HG03280 (cell line): ENCODE data around the gene PPP3CA.
"Not testable (repeated sequence)": the region's sequence is repeated elsewhere in the genome, so short reads cannot be mapped to it uniquely, and the experiment has no call there.

ENCODE experiments used
- ATAC-seq: cut with Tn5 transposase; IDR thresholded peaks from one replicate; pipeline ENCODE4 v1.9.1; 2021; ENCODE audit warnings: mild to moderate bottlenecking, moderate library complexity; ENCODE audit not compliant: unreplicated experiment

Gene PPP3CA

DNA sequence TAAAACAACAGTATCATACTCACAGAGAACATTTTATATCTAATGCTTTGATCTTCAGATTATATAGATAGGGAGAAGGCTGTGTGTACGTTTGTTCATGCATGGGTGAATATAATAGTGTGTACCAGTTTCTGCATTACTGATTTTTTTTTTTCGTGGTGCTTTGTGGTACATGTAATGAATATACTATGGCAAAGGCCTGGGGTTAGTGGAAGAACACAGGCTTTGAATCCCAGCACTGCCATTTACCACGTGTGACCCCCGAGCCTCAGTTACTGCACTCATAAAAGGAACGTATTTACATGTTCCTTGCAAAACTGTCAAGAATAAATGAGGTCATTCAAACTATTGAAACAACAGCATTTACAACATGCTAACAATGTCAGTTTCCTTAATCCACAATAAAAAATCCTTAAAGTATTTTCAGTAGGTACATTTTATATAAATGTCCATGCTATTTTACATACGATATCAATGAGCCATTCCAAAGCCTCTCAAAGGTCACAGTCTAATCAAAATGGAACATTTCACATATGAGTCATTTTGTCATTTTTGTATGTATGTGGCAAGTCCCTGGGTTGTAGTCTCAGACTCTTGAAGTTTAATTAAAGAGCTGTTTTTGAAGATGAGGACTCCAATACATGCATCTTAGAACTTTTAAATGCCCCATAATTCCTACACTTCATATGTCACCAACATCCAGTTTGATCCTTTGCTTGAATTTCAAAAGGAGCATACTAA, 242.8 kb downstream of the PPP3CA start:
- ATAC-seq = peak; percentile 8

DNA sequence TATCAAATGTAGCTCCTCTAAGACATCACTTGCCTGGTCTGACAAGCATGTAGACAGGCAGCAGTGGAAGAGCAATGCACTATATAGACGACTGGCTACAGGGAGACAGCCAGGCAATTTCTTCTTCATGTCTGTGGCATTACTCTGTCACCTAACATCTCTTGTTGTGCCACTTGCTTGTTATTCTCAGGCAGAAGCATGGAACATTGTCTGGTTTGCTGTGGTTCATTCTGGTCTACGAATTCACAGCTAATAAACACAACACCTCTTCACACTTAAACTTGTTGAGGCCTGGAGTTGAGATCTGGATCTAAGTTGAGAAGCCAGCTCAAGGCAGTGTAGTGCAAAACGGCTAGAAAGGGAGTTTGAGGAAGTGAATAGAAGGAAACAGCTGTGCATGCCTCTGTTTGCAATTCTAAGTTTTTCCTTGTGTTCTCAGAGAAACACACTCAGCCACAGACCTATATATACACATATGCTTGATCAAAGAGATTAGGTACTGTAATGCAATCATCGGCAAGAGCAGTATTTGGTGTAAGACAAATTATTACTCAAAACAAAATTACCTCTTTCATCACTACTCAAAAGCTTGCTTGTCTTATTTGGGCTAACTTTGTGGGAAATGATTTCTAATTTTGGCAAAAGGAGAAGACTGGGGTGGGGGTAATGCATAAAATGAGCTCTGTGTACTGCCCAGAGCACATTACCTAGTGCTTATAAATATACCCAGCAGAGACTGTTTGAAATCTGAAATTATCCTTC, 243.8 kb downstream of the PPP3CA start:
- peak; percentile 83 for ATAC-seq

DNA sequence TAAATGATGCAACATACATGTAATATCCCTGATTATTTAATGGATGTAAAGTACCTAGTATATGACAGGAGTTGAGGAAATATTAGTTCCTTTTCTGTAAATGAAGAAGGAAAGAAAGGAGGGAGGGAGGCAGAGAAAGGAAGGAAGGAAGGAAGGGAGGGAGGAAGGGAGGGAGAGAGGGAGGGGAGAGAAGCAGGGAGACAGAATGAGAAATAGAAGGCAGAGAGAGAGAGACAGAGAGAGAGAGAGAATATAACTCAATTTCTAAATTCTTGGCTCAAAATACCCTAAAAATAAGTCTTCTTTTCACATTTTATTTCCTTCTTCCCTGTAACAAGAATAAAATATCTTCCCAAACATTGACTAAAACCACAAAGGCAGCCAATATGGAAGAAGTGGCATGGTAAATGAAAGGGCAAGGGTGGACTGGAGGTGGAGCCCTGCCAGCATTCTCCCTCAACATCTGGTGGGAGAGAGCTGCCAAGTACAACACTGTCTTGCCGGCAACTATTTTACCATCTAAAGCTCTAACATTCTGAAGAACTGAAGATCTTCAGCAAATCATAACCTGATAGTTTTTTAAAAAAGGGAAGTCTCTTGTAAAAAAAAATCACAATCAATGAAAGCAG, 245.1 kb downstream of the PPP3CA start:
- ATAC-seq = no peak

DNA sequence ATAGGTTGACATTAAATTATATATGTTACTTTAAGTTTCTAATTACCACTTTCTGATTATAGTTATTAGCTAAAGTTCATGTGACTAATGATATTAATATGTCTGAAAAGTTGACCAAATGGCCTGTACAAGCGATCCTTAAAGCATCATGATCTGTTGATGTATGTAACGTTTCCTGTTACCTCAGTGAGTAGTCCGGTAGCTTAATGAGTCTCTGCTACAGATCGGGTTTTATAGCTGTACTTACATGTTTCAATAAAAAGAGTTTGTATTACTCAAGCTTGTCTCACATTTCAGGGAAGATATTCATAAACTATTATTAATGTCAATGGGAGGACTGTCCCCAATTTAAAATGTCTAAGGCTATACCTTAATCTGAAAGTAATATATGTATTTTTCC, 246.3 kb downstream of the PPP3CA start:
- no peak for ATAC-seq

DNA sequence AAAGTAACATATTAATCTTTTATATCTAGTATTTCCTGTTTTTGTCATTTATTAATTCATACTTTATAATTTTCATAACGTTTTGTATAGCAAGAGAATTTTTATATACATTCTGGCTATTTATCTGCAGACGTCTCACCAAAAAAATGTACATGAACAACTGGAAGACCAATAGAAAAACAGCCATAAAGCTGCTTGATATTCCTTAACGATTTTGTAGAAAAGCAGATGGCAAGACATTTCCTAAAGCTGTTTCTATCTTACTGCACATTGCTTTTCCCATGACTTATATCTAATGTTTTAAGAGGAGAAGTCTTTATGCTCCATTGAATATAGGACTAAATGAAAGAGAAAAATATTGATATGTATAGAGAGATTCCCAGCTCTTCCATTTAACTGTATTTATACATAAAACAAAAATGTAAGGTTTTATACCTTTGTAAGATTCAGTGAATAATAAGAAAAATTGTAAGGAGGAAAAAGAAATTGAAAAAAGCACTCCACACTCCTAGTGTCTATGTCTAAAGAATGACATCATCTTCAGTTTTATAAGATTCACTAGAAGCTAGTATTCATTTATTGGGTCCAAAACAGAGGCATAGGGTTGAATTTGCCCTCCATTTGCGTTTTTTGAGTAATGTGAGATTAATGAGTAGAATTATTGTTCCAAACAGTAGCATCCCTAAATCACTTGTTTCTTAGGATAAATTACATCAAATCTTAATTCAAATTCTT, 248.5 kb downstream of the PPP3CA start:
- no peak for ATAC-seq

DNA sequence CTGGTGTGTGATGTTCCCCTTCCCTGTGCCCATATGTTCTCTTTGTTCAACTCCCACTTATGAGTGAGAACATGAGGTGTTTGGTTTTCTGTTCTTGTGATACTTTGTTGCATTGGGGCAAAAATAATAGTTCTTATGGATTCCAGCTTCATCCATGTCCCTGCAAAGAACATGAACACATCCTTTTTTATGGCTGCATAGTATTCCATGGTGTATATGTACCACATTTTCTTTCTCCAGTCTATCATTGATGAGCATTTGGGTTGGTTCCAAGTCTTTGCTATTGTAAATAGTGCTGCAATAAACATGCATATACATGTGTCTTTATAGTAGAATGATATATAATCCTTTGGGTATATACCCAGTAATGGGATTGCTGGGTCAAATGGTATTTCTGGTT, 254.7 kb downstream of the PPP3CA start:
- not testable (repeated sequence) for ATAC-seq

DNA sequence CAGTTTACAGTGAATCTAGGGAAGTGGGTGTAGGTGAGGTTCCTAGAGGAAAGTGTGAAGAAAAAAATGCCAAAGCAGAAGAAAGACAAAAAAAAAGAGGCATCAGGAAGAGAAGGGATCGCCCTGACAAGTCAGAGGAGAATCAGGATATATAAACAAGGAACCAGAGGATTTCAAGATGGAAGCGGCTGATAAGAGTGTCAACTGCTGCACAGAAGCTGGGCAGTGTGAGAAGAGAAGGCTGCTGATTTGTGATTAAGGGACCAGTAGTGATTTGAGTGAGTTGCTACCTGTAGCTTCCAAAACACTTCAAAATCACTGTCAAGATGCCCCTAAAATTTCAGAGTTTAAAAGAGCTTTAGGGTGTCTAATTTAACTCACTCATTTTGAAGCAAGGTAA, 258.2 kb downstream of the PPP3CA start:
- no peak for ATAC-seq

DNA sequence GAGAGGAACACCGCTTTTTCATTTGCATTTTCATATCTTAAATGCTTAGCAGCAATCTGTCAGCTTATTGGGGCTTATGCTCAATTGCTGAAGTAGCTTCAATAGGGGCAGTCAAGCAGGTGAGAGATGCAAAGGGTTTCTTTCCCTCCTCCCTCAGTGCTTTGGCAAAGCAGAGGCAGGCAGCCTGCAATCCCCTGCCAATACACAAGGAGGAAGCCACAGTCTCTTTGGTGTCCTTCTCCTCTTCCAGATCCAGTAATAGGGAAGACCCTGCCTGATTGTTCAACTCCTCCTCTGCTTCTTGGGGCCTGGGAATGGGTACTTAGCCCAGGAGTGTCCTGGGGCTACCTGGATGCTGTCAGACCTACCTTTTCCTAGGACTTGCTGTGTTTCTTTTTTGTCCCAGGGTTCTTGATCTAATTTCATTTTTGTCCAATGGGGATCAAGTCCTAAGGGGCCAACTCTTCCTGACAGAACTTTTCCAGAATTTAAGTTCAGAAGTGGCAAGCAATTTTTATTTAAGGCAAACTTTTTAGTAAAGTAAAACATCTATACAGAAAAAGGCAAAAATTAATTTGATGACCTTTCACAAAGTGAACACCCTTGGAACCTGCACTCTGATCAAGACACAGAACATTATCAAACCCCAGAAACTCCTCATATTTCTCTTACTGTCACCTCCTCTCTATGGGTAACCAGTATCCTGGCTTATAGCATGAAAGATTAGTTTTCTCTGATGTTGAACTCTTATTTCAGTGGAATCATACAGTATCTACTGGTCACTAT, 260.3 kb downstream of the PPP3CA start:
- ATAC-seq = no peak

DNA sequence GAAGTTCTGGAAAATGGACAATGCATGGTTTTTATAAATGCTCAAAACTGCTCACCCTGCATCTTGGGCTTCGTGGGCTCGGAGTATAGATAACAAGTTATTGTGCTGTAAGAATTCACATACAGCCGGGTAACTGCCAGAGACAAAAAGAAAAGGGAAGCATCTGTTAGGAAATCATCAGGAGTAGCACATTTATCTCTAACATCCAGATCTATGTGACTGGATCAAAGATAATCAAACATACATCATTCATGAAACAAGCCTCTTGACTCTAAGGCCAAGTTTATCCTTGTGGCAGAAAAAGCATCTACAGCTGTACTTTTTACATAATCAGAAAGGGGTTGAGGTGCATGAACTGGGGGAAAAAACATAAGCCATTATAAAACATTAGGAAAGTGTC, 264.2 kb downstream of the PPP3CA start:
- no peak for ATAC-seq

DNA sequence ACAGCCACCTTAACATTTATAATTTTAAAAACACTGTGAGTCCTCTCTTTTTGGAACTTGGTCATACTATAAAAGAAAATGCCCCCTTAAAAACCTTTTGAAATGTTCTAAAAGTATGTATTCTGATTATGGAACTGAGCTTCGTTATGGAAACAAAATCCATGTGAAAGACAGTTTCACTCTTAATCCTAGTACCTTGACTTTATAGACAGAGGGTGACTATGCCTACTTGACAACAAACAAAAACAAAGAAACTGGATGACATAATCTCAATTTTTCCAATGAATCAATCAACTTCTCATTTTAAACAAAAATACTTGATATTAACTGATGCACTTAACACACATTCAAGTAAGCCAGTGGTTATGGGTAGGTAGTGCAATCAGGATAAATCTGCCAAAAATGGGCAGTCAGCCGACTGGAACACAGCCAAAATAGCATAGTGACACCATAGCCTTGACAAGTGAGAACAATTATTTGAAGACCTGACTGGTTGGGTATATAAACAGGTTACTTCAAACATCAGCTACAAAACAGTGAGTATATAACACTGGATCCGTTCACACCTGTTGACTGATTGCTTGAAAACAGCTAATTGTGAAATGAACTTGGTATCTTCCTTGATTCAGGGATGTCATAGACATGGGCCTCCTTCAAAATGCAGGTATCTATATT, 265.5 kb downstream of the PPP3CA start:
- ATAC-seq = no peak

DNA sequence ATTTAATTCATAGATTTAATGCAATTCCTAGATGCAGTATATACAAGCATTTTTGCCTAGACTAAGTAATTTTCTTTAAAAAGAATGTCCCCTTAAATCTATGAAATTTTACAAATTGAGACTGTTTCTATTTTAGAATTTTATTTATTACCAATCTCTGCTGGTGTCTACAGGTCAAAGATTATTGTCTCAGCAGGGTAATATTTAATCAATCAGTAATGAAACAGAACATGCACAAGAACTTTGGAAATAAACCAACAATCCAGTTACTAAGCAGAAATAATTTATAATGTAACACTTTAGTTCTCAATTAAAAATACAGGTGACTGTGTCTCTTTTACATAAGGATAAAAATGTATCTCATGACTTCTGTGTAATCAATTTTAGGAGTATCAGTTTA, 266.2 kb downstream of the PPP3CA start:
- ATAC-seq = no peak

DNA sequence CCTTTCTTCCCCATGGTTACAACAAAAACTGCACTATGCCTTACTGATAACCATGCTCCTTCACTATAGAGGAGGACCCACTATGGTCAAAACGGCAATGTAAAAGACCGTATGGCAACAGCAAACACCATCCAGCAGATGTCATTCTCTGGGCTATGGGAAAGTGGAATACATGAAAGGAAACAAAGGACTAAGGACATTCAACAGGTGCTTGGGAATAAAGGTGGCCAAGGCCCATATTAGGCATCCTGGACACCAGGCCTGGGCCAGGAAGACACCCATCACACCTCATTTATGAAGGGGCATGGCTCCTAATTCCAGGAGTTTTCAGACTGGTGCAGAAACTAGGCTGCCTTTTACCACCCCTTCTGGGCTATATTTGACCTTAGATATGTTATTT, 268.4 kb downstream of the PPP3CA start:
- no peak for ATAC-seq

DNA sequence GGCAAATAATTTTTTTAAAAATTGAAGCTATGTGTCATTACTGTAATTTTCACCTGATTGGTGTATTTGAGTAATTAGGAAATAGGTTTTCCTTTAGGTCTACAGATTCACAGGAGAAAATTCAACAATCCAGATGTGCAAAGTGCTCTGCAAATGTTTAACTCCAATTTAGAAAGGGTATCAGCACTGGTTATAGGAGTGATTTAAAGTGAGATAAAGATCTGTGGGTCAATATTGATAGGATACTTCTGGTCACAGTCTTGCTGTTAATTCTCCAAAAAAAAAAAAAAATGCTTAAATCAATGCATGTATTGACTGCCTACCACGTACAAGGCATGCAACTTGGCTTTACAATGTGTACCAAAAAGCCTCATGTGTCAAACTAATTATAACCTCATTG, 271.3 kb downstream of the PPP3CA start:
- ATAC-seq = no peak

DNA sequence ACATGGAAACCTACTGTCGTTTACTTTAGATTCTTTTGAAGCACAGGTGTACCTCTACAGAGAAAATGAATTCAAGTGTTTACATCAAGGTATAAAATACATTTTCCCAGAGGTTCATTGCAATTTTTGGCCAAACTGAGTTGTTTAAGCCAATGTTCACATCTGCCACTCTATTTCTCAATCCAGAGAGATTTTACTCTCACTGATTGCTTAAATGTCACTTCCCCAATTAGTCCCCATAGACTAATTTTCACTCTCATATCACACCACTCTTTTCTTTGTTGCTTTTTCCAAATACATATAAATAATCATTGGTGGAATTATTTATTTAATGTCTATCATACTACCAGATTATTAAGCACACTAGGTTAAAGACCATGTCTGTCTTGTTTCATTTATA, 271.8 kb downstream of the PPP3CA start:
- ATAC-seq = no peak

DNA sequence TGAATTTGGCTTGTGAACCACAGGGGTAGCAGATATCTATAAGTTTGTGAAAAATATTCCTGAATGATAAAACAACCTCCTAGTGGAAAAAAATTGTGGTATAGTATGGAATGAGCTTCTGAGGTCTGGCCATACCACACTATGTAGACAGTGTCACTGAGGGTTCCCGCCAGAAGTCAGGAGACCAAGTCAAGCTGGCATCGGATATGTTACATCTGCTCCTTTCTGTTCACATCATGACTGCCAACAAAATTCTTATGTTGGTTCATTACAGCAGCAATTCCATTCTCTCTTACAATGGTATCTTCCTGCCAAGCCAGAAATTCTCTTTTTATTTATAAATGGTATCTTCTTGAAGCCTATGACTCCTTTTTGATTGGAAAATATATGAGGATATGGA, 273.0 kb downstream of the PPP3CA start:
- ATAC-seq = no peak

DNA sequence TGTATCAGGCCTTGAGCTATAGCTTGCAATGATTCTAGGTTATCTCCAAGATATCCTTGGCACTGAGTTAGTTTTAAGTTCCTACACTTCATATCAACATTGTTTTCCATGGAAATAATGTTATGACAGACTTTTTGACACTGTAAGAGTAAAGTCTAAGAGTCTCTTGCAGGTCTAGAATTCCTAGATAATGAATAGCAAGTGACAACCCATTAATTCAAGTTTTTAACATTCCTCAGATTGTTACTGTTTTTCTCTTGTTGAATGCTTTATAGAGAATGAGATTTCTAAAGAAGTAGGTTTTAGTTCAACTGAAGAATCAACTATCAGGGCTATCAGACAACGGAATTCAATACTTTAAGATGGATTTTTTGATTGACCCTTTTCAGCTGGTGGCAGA, 276.1 kb downstream of the PPP3CA start:
- no peak for ATAC-seq

DNA sequence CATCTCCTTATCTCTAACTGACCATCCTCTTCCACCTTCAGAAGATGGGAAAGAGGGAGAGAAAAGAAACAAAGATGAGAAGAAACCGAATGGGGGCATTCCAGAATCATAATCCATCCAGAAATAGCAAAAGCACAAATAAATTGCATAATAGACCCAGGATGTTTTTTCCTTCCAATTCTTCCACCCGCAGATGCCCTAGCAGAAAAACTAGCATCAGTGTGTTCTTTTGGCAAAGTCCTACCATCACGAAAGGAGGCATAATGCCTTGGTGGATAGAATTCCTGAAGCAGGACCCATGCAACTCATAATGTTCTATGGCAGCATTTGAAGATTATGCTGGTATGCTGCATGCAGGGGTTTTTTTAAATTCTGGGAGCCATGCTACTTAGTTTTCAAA, 279.2 kb downstream of the PPP3CA start:
- no peak for ATAC-seq

DNA sequence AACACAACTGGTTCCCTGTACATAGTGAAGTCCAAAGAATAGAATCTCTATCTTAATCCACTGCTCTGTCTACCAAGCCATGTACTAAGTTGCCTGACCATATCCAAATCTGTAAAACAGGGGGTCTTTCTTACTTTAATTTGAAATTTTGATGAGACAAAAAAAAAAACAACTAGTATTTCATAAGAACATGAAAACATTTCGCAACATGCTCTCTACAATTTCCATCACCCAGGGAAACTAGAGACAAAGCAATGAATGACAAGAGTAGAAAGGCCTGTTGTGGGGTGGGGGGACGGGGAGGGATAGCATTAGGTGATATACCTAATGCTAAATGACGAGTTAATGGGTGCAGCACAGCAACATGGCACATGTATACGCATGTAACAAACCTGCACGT, 279.9 kb downstream of the PPP3CA start:
- no peak for ATAC-seq

DNA sequence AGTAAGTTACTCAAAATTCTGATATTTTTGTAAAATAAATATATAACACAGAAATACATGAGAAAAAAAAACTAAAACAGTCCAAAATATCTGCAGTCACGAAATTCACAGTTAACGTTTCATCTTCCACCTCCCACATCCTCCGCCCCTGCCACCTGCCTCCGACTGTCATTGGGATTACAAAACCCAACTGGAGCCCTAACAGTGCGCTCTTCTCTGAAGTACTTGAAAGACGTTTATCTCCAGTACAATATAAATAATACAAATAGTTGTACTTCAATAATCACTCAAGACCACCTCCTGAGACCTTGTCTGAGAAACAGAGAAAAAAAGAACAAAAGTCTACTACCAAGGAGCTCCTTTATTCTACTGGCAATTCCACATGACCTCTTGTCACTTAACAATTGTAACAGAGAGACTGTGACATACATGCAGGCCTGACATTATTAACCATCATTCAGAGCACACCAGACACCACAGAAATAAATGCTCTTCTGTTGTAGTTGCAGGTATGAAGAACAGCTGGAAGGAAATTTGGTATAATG, 280.6 kb downstream of the PPP3CA start:
- ATAC-seq = no peak
